Hematopoietic multipotent progenitor cell (in vitro differentiated cells): ENCODE measurements around the gene ARHGEF6. TPM values are rescaled to one million over a fixed set of nuclear protein-coding genes. Genes with fewer than 3 reads are reported as not detected.

Experiments used
- small RNA-seq: library from RNA; depleted of rRNA; stranded (forward); fragments of <200 nt; gene quantifications from one replicate; pipeline ENCODE3, GENCODE V24; 2012
- total RNA-seq: library from RNA; depleted of rRNA; stranded (reverse); fragments of >200 nt; gene quantifications from one replicate; pipeline ENCODE4 v1.2.3, GENCODE V29; 2012

ARHGEF6 gene
- total RNA-seq, 1 donor = 72.7 TPM

Small RNA genes within 50 kb of the gene (small RNA-seq; reads per million reads assigned to genes)
- gene RF00019 (not detected), gene RNU6-972P (not detected)

Other genes starting within 250 kb of the ARHGEF6 start
- gene VGLL1, start 248.7 kb downstream of the ARHGEF6 start, total RNA-seq = not detected
- 0.54 TPM for gene CD40LG, start 132.8 kb downstream of the ARHGEF6 start, total RNA-seq
- 271 TPM for gene RBMX, start 99.8 kb upstream of the ARHGEF6 start, total RNA-seq